ENCODE results near the gene ELP4. TPM values are rescaled to one million over a fixed set of nuclear protein-coding genes. Genes with fewer than 3 reads are reported as not detected.

Gene ELP4
- total and polyA plus RNA-seq, 2 experiments from 2014 or later: 28.2 to 38.3 TPM

DNA sequence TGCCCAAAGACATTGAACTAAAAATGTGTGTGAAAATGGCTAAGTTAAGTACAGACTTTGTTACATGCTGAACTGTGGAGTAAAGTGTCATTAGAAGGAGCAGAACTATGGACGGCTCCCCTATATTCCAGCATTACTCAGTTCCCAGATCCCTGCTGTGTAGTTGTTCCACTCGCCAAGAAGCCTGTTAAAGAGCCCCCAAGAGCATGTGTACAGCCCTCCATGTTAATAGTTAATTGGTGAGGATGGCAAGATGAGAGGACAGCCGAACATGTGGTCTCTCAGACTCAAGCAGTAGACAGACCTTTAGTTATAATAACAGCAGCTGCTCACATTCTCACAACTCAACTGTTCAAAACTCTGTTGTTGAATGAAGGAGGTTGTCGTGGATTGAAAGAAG is 127.4 kb downstream of the ELP4 start:
- H3K4me3 ChIP-seq: no peak overlapping the region
- TF ChIP-seq JUNB (IDR thresholded peaks at IDR 0.05; ENCODE audit: unreplicated experiment): no peak
- H3K27me3 ChIP-seq (ENCODE audit: insufficient read depth): no peaks in the 10 kb centered on the region
- no peaks in the 10 kb centered on the region for H3K36me3 ChIP-seq (ENCODE audit: insufficient read depth)
- no peaks in the 10 kb centered on the region for H3K36me3 Mint-ChIP-seq (ENCODE audit: low read depth)
- no peak overlapping the region for H3K4me2 ChIP-seq
- H3K4me3 Mint-ChIP-seq: no peak overlapping the region
- no peaks in the 10 kb centered on the region for H3K4me1 ChIP-seq (ENCODE audit: insufficient read depth)
- H3K27ac Mint-ChIP-seq: no peak overlapping the region
- H3K9me2 ChIP-seq (ENCODE audit: insufficient read depth): no peaks in the 10 kb centered on the region
- DNase-seq (ENCODE audit: low spot score) (no peak), ATAC-seq (no peak)
- no peaks in the 10 kb centered on the region for H3K9me3 Mint-ChIP-seq
- H4K20me1 ChIP-seq (replicated peaks; ENCODE audit: insufficient read depth): no peaks in the 10 kb centered on the region
- no peak overlapping the region for H2AFZ ChIP-seq
- H3K27me3 Mint-ChIP-seq (ENCODE audit: insufficient read depth, low read depth, poor library complexity): no peaks in the 10 kb centered on the region
- no peaks in the 10 kb centered on the region for H3F3A ChIP-seq (replicated peaks; ENCODE audit: low read depth)
- H3K79me2 ChIP-seq (replicated peaks; ENCODE audit: insufficient read depth): no peaks in the 10 kb centered on the region
- H3K27ac ChIP-seq (ENCODE audit: low read depth): no peak overlapping the region
- H3K4me1 Mint-ChIP-seq: no peaks in the 10 kb centered on the region

DNA sequence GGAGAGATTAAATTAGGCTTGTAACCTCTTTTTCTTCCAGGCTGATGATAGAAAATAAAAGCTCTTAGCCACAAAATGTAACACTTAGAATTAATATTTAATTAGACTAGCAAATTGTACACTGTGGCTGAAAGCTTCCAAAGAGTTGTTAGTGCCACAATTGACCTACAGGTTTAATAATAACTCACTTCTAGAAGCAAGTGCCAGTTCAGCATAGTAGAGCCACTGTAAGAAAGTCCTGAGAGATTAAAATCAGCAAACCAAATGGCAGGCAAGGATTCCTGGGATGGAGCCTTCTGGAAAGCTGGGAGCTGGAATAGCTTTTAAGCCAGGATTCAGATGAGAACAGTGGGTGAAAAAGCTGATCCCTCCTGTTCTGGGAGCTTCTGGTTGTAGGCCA is 131.0 kb downstream of the ELP4 start:
- H3K4me2 ChIP-seq: no peak overlapping the region
- no peak overlapping the region for H3K4me3 ChIP-seq
- no peaks in the 10 kb centered on the region for H3K4me1 ChIP-seq (ENCODE audit: insufficient read depth)
- H3K36me3 ChIP-seq (ENCODE audit: insufficient read depth): no peaks in the 10 kb centered on the region
- no peak overlapping the region for H3K4me3 Mint-ChIP-seq
- H3K9me3 Mint-ChIP-seq: no peaks in the 10 kb centered on the region
- H3K27ac ChIP-seq (ENCODE audit: low read depth): no peak overlapping the region
- H3K36me3 Mint-ChIP-seq (ENCODE audit: low read depth): no peaks in the 10 kb centered on the region
- H2AFZ ChIP-seq: no peak overlapping the region
- H3F3A ChIP-seq (replicated peaks; ENCODE audit: low read depth): no peaks in the 10 kb centered on the region
- H3K79me2 ChIP-seq (replicated peaks; ENCODE audit: insufficient read depth): no peaks in the 10 kb centered on the region
- no peaks in the 10 kb centered on the region for H3K27me3 Mint-ChIP-seq (ENCODE audit: insufficient read depth, low read depth, poor library complexity)
- no peak overlapping the region for H3K27ac Mint-ChIP-seq
- H3K9me2 ChIP-seq (ENCODE audit: insufficient read depth): no peaks in the 10 kb centered on the region
- DNase-seq (ENCODE audit: low spot score) (peak; percentile 17), ATAC-seq (no peak; the same call in 2 of the 3 replicates)
- no peaks in the 10 kb centered on the region for H3K4me1 Mint-ChIP-seq
- TF ChIP-seq, protein P1, sequence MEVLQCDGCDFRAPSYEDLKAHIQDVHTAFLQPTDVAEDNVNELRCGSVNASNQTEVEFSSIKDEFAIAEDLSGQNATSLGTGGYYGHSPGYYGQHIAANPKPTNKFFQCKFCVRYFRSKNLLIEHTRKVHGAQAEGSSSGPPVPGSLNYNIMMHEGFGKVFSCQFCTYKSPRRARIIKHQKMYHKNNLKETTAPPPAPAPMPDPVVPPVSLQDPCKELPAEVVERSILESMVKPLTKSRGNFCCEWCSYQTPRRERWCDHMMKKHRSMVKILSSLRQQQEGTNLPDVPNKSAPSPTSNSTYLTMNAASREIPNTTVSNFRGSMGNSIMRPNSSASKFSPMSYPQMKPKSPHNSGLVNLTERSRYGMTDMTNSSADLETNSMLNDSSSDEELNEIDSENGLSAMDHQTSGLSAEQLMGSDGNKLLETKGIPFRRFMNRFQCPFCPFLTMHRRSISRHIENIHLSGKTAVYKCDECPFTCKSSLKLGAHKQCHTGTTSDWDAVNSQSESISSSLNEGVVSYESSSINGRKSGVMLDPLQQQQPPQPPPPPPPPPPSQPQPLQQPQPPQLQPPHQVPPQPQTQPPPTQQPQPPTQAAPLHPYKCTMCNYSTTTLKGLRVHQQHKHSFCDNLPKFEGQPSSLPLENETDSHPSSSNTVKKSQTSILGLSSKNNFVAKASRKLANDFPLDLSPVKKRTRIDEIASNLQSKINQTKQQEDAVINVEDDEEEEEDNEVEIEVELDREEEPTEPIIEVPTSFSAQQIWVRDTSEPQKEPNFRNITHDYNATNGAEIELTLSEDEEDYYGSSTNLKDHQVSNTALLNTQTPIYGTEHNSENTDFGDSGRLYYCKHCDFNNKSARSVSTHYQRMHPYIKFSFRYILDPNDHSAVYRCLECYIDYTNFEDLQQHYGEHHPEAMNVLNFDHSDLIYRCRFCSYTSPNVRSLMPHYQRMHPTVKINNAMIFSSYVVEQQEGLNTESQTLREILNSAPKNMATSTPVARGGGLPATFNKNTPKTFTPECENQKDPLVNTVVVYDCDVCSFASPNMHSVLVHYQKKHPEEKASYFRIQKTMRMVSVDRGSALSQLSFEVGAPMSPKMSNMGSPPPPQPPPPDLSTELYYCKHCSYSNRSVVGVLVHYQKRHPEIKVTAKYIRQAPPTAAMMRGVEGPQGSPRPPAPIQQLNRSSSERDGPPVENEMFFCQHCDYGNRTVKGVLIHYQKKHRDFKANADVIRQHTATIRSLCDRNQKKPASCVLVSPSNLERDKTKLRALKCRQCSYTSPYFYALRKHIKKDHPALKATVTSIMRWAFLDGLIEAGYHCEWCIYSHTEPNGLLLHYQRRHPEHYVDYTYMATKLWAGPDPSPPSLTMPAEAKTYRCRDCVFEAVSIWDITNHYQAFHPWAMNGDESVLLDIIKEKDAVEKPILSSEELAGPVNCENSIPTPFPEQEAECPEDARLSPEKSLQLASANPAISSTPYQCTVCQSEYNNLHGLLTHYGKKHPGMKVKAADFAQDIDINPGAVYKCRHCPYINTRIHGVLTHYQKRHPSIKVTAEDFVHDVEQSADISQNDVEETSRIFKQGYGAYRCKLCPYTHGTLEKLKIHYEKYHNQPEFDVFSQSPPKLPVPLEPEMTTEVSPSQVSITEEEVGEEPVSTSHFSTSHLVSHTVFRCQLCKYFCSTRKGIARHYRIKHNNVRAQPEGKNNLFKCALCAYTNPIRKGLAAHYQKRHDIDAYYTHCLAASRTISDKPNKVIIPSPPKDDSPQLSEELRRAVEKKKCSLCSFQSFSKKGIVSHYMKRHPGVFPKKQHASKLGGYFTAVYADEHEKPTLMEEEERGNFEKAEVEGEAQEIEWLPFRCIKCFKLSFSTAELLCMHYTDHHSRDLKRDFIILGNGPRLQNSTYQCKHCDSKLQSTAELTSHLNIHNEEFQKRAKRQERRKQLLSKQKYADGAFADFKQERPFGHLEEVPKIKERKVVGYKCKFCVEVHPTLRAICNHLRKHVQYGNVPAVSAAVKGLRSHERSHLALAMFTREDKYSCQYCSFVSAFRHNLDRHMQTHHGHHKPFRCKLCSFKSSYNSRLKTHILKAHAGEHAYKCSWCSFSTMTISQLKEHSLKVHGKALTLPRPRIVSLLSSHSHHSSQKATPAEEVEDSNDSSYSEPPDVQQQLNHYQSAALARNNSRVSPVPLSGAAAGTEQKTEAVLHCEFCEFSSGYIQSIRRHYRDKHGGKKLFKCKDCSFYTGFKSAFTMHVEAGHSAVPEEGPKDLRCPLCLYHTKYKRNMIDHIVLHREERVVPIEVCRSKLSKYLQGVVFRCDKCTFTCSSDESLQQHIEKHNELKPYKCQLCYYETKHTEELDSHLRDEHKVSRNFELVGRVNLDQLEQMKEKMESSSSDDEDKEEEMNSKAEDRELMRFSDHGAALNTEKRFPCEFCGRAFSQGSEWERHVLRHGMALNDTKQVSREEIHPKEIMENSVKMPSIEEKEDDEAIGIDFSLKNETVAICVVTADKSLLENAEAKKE (CRISPR knock-in tag; IDR thresholded peaks at IDR 0.05): no peak
- TF ChIP-seq, protein P2, sequence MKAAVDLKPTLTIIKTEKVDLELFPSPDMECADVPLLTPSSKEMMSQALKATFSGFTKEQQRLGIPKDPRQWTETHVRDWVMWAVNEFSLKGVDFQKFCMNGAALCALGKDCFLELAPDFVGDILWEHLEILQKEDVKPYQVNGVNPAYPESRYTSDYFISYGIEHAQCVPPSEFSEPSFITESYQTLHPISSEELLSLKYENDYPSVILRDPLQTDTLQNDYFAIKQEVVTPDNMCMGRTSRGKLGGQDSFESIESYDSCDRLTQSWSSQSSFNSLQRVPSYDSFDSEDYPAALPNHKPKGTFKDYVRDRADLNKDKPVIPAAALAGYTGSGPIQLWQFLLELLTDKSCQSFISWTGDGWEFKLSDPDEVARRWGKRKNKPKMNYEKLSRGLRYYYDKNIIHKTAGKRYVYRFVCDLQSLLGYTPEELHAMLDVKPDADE (IDR thresholded peaks at IDR 0.05): no peak
- no peak for TF ChIP-seq EZH2phosphoT487 (IDR thresholded peaks at IDR 0.05; ENCODE audit: unreplicated experiment)
- H3K27me3 ChIP-seq (ENCODE audit: insufficient read depth): no peaks in the 10 kb centered on the region
- no peaks in the 10 kb centered on the region for H4K20me1 ChIP-seq (replicated peaks; ENCODE audit: insufficient read depth)
